OCI-LY1 (cell line): ENCODE data around the gene ANKRD6.

Source experiments
- H2AFZ ChIP-seq: fragments of 200-600 bp; sonication (generic), shearing (Covaris generic); 2 replicates; pipeline ENCODE4 v1.6.0; 2014; ENCODE audit warnings: antibody characterized with exemption, mild to moderate bottlenecking, low read length
- H3F3A ChIP-seq: fragments of 200-600 bp; sonication (generic), shearing (Covaris generic); 2 replicates; pipeline ENCODE4 v1.6.0; 2014; ENCODE audit warnings: mild to moderate bottlenecking, antibody characterized with exemption, low read length, moderate library complexity; ENCODE audit not compliant: insufficient read depth
- H3K27ac ChIP-seq: fragments of 200-600 bp; sonication (generic); 2 replicates; pipeline ENCODE4 v1.5.1; 2014; ENCODE audit warnings: low read length, mixed run types, mild to moderate bottlenecking, low read depth; ENCODE audit not compliant: poor library complexity, severe bottlenecking
- H3K27me3 ChIP-seq: fragments of 200-600 bp; sonication (generic); 2 replicates; pipeline ENCODE4 v1.6.0; 2014; ENCODE audit warnings: antibody characterized with exemption, mild to moderate bottlenecking, low read length, moderate library complexity; ENCODE audit not compliant: insufficient read depth
- H3K36me3 ChIP-seq: fragments of 200-600 bp; sonication (generic); 2 replicates; pipeline ENCODE4 v1.6.1; 2014; ENCODE audit warnings: mild to moderate bottlenecking, antibody characterized with exemption, low read length, moderate library complexity, mixed read lengths; ENCODE audit not compliant: insufficient read depth
- H3K4me1 ChIP-seq: fragments of 200-600 bp; sonication (generic); 2 replicates; pipeline ENCODE4 v1.5.1; 2014; ENCODE audit warnings: mild to moderate bottlenecking, low read length, moderate library complexity; ENCODE audit not compliant: insufficient read depth, severe bottlenecking
- H3K4me2 ChIP-seq: fragments of 200-600 bp; sonication (generic), shearing (Covaris generic); 2 replicates; pipeline ENCODE4 v1.6.1; 2014; ENCODE audit warnings: low read length
- H3K4me3 ChIP-seq: fragments of 200-600 bp; sonication (generic); 2 replicates; pipeline ENCODE4 v1.5.1; 2014; ENCODE audit warnings: low read length, low read depth, mild to moderate bottlenecking, mixed read lengths; ENCODE audit not compliant: poor library complexity, severe bottlenecking
- H3K79me2 ChIP-seq: fragments of 200-600 bp; shearing (Covaris generic); 2 replicates; pipeline ENCODE4 v1.6.1; 2016; ENCODE audit warnings: mixed run types, low read length, mixed read lengths; ENCODE audit not compliant: insufficient read depth
- H3K9ac ChIP-seq: fragments of 200-600 bp; sonication (generic), shearing (Covaris generic); 2 replicates; pipeline ENCODE4 v1.6.1; 2014; ENCODE audit warnings: mild to moderate bottlenecking, low read length, mixed read lengths
- H3K9me2 ChIP-seq: fragments of 200-600 bp; sonication (generic), shearing (Covaris generic); 2 replicates; pipeline ENCODE4 v1.6.1; 2014; ENCODE audit warnings: low read depth, mild to moderate bottlenecking, low read length, mixed read lengths
- H3K9me3 ChIP-seq: fragments of 200-600 bp; shearing (Covaris generic); 2 replicates; pipeline ENCODE4 v1.6.1; 2014; ENCODE audit warnings: low read length, mixed read lengths
- H4K20me1 ChIP-seq: fragments of 200-600 bp; sonication (generic), shearing (Covaris generic); 2 replicates; pipeline ENCODE4 v1.6.0; 2016; ENCODE audit warnings: mild to moderate bottlenecking, low read length; ENCODE audit not compliant: insufficient read depth
- CTCF ChIP-seq: fragments of 200-600 bp; sonication (generic), shearing (Covaris generic); IDR thresholded peaks from 2 replicates; pipeline ENCODE4 v1.5.1; 2017; ENCODE audit warnings: mild to moderate bottlenecking, antibody characterized with exemption, low read length, moderate library complexity, mixed read lengths
- EZH2 ChIP-seq: fragments of 200-600 bp; sonication (generic), shearing (Covaris generic); IDR thresholded peaks from 2 replicates; pipeline ENCODE4 v1.8.0; 2017; ENCODE audit warnings: borderline replicate concordance, mixed run types, mild to moderate bottlenecking, antibody characterized with exemption, low read length, moderate library complexity, mixed read lengths

Gene ANKRD6

DNA sequence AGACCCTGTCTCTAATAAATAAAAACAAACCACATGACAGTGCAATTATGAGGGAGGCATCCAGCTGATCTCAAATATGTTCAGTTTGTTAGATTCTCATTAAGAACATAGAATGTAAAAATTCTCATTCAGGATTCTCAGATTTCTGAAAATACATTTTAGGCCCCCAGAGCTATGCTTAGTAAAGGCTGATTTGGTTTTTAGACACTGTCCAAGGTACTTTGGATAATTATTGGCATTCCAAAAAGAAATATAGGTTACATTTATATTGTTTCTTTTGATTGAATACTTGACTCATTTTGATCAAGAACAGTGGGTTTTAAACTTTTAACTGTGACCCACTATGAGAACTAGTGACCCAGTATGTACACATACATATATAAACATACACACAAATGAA, 55.5 kb downstream of the ANKRD6 start:
- no peaks in the 10 kb centered on the region for H3F3A ChIP-seq
- no peak overlapping the region for H3K27ac ChIP-seq
- H4K20me1 ChIP-seq = no peaks in the 10 kb centered on the region
- no peaks in the 10 kb centered on the region for H3K79me2 ChIP-seq
- no peak overlapping the region for H3K4me3 ChIP-seq
- no peaks in the 10 kb centered on the region for H3K9me3 ChIP-seq
- no peaks in the 10 kb centered on the region for H3K27me3 ChIP-seq
- no peaks in the 10 kb centered on the region for H3K9me2 ChIP-seq
- H3K9ac ChIP-seq = no peak overlapping the region
- H3K4me2 ChIP-seq = no peak overlapping the region
- H3K4me1 ChIP-seq = no peaks in the 10 kb centered on the region
- no peak overlapping the region for H2AFZ ChIP-seq
- H3K36me3 ChIP-seq = no peaks in the 10 kb centered on the region
- TF ChIP-seq EZH2 (no peak), CTCF (no peak)

GRCh38 chr6:89489078-89489477, 56.1 kb downstream of the ANKRD6 start:
- H3K36me3 ChIP-seq = no peaks in the 10 kb centered on the region
- no peaks in the 10 kb centered on the region for H3K79me2 ChIP-seq
- no peak overlapping the region for H3K4me2 ChIP-seq

GRCh38 chr6:89492025-89492640, 59.2 kb downstream of the ANKRD6 start:
- Histone ChIP-seq H3F3A (no peaks in the 10 kb centered on the region), H2AFZ (no peak overlapping the region), H3K4me2 (no peak overlapping the region), H3K79me2 (no peaks in the 10 kb centered on the region), H3K27ac (no peak overlapping the region), H3K36me3 (no peaks in the 10 kb centered on the region), H3K9me3 (no peaks in the 10 kb centered on the region), H3K9ac (no peak overlapping the region), H3K9me2 (no peaks in the 10 kb centered on the region), H3K4me1 (no peaks in the 10 kb centered on the region), H3K4me3 (no peak overlapping the region), H4K20me1 (no peaks in the 10 kb centered on the region), H3K27me3 (no peaks in the 10 kb centered on the region; the same call in 1 of the 2 replicates)
- TF ChIP-seq EZH2 = no peak
- TF ChIP-seq CTCF = no peak

More at GRCh38 chr6:89489078-89489477, 56.1 kb downstream of the ANKRD6 start:
- H3K9ac ChIP-seq = no peak overlapping the region
- no peak overlapping the region for H3K27ac ChIP-seq
- no peaks in the 10 kb centered on the region for H3K9me3 ChIP-seq
- no peaks in the 10 kb centered on the region for H3K4me1 ChIP-seq
- H3K27me3 ChIP-seq = no peaks in the 10 kb centered on the region
- no peaks in the 10 kb centered on the region for H3K9me2 ChIP-seq
- H3K4me3 ChIP-seq = no peak overlapping the region
- no peaks in the 10 kb centered on the region for H3F3A ChIP-seq
- no peak for TF ChIP-seq CTCF
- no peak for TF ChIP-seq EZH2
- H4K20me1 ChIP-seq = no peaks in the 10 kb centered on the region
- H2AFZ ChIP-seq = no peak overlapping the region
